Panc1 (cell line): ENCODE data around the gene PRDM2. TPM values are rescaled to one million over a fixed set of nuclear protein-coding genes. Genes with fewer than 3 reads are reported as not detected.

Experiments used
- ATAC-seq: fragments of 200-7000 bp; cut with Tn5 transposase; 2 replicates; pipeline ENCODE4 v1.9.1; 2020; ENCODE audit warnings: mild to moderate bottlenecking, moderate library complexity
- BruUV-seq: library from RNA; stranded (reverse); fragments of 400-500 nt; replicated peaks from 2 replicates; lab custom pipeline; 2021; lab: Mats Ljungman, UMichigan
- CTCF ChIA-PET: fragments of 300-600 bp; sonication (Branson Sonifier 250); formaldehyde crosslinking; loops from one replicate; lab custom pipeline; 2022; ENCODE audit warnings: antibody characterized with exemption; lab: Charles Lee
- POLR2A ChIA-PET: fragments of 300-600 bp; sonication (Branson Sonifier 250); formaldehyde crosslinking; loops from one replicate; lab custom pipeline; 2022; ENCODE audit warnings: antibody characterized with exemption; lab: Charles Lee
- DNase-seq: peaks from one replicate; pipeline ENCODE4 v3.0.0-alpha.2; 2010; ENCODE audit warnings: low read depth, low spot score
- H3K27ac ChIP-seq: 2 replicates; pipeline ENCODE4 v1.5.1; 2011; ENCODE audit warnings: mild to moderate bottlenecking, low read length, inconsistent platforms
- H3K27me3 ChIP-seq: fragments of 200-500 bp; sonication (Bioruptor generic); 2 replicates; pipeline ENCODE4 v1.6.0; 2014; ENCODE audit warnings: low read length, inconsistent platforms; ENCODE audit not compliant: control insufficient read depth, insufficient read depth
- H3K36me3 ChIP-seq: fragments of 200-500 bp; sonication (Bioruptor generic); 2 replicates; pipeline ENCODE4 v1.5.1; 2014; ENCODE audit warnings: inconsistent platforms, mild to moderate bottlenecking, low read length, moderate library complexity; ENCODE audit not compliant: control insufficient read depth, insufficient read depth
- H3K4me1 ChIP-seq: 2 replicates; pipeline ENCODE4 v1.5.1; 2011; ENCODE audit warnings: inconsistent platforms, mild to moderate bottlenecking, low read length, moderate library complexity; ENCODE audit not compliant: control insufficient read depth, insufficient read depth
- H3K4me3 ChIP-seq, 2 experiments: 2 replicates each; pipeline ENCODE4 v1.5.1; 2011 to 2012; ENCODE audit warnings: low read depth in 2 of 2, low read length in 2 of 2, mild to moderate bottlenecking in 2 of 2, inconsistent platforms in 1 of 2, moderate library complexity in 1 of 2
- H3K9me3 ChIP-seq: fragments of 200-500 bp; sonication (Bioruptor generic); 2 replicates; pipeline ENCODE4 v1.5.1; 2014; ENCODE audit warnings: low read depth, mild to moderate bottlenecking, inconsistent platforms, low read length, moderate library complexity; ENCODE audit not compliant: control insufficient read depth, insufficient read depth
- CTCF ChIP-seq: fragments of 450-650 bp; IDR thresholded peaks from 2 replicates; pipeline ENCODE4 v1.5.1; 2017; ENCODE audit warnings: mild to moderate bottlenecking
- POLR2AphosphoS5 ChIP-seq: IDR thresholded peaks from 2 replicates; pipeline ENCODE4 v1.6.1; 2012; ENCODE audit warnings: mild to moderate bottlenecking, low read depth, low read length, moderate library complexity
- REST ChIP-seq, 2 experiments: IDR thresholded peaks; 2 replicates each; pipeline ENCODE4 v1.6.1; 2011 to 2012; ENCODE audit warnings: low read depth in 2 of 2, control low read depth in 1 of 2, low read length in 1 of 2, mild to moderate bottlenecking in 1 of 2, moderate library complexity in 1 of 2; ENCODE audit not compliant: insufficient read depth in 1 of 2
- SIN3A ChIP-seq: IDR thresholded peaks from 2 replicates; pipeline ENCODE4 v1.6.1; 2012; ENCODE audit warnings: low read depth, mild to moderate bottlenecking, low read length, moderate library complexity, borderline replicate concordance; ENCODE audit not compliant: insufficient read depth
- TCF7L2 ChIP-seq: IDR thresholded peaks from 2 replicates; pipeline ENCODE4 v1.6.1; 2011; ENCODE audit warnings: mild to moderate bottlenecking, low read depth, low read length, inconsistent platforms
- in situ Hi-C: cut with HindIII; loops from 2 replicates; pipeline ENCODE4 v1.10.0; 2016; ENCODE audit warnings: low sequenced_read_pairs, low pct_unique_long_range_greater_than_20kb
- intact Hi-C: fragments of 100-400 bp; cut with micrococcal nuclease; formaldehyde crosslinking; loops from one replicate; pipeline ENCODE4 v1.10.0; 2022; ENCODE audit not compliant: unreplicated experiment
- total RNA-seq: library from RNA; stranded (reverse); gene quantifications from one replicate; pipeline ENCODE4 v1.2.1, GENCODE V29; 2021; ENCODE audit not compliant: unreplicated experiment

PRDM2 gene
- total RNA-seq, 1 experiment from 2014 or later, result 40.3 TPM

GRCh38 chr1:13817906-13818305, 117.9 kb downstream of the PRDM2 start:
- no peak for DNase-seq
- BruUV-seq, result no TSS peak
- ChIA-PET POLR2A (no interaction called here), CTCF (no interaction called here)
- no peaks in the 10 kb centered on the region for H3K4me1 ChIP-seq
- TF ChIP-seq CTCF (no peak), POLR2AphosphoS5 (no peak), TCF7L2 (no peak), REST (IDR thresholded peaks at IDR 0.05; ENCODE audit: insufficient read depth in 1 of 2, low read depth in 2 of 2, low read length in 1 of 2) (no peak), SIN3A (no peak)
- intact Hi-C loops, result no loop called here
- H3K27me3 ChIP-seq, result no peaks in the 10 kb centered on the region
- H3K36me3 ChIP-seq, result no peaks in the 10 kb centered on the region; the same call in 1 of the 2 replicates
- in situ Hi-C loops, result no loop called here
- H3K9me3 ChIP-seq, result no peaks in the 10 kb centered on the region
- ATAC-seq, result no peak
- no peak overlapping the region for H3K27ac ChIP-seq
- H3K4me3 ChIP-seq, result no peak overlapping the region

GRCh38 chr1:13818926-13819325, 118.9 kb downstream of the PRDM2 start:
- H3K27ac ChIP-seq, result no peak overlapping the region
- TF ChIP-seq SIN3A (no peak), CTCF (no peak), POLR2AphosphoS5 (no peak)
- DNase-seq (no peak), ATAC-seq (no peak)
- H3K36me3 ChIP-seq, result no peaks in the 10 kb centered on the region; the same call in 1 of the 2 replicates
- intact Hi-C loops, result no loop called here
- no peaks in the 10 kb centered on the region for H3K9me3 ChIP-seq
- no peak overlapping the region for H3K4me3 ChIP-seq
- no peaks in the 10 kb centered on the region for H3K27me3 ChIP-seq
- BruUV-seq, result no TSS peak
- in situ Hi-C loops, result no loop called here
- ChIA-PET CTCF (no interaction called here), POLR2A (no interaction called here)
- no peaks in the 10 kb centered on the region for H3K4me1 ChIP-seq
